ENCODE data around the gene ZNF2.

ZNF2 gene

DNA sequence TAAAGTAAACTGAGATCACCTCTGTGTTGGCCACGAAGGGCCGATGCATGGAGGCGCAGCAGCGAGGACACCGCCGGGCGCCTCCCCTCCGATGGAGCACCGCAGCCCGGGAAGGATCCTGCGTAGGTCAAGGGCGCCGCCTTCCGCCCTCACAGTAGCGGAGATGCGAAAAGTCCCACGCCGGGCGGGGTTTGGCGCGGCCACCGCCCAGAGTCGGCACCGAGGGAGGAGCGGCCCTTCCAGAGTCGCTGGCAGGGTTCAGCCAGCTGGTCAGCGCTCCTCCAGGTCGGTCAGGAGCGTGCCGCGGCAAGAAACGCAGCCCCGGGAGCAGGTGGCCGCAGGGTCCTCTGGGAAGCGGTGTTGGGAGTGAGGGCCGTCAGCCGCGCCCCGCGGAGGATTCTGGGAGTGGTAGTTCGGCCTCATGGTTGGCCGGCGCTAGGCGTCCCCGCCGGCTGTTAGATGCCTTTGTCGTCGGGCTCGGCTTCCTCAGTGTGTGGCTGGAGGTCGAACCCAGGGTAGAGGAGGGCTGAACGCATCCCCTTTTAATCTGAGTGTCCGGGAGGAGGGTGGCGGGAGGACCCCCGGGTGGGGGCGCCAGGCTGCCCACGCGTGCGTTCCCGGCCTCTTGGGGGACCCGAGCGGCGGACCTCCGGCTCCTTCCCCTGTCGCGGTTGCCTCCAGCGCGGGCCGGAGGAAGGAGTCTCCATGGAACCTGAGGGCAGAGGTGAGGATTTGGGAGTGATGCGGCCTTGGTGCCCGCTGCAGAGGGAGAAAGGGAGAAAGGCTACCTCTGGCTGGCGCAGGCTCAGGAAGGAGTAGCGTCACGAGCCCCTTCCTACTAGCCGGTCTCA lies 41.7 kb downstream of the ZNF2 start, which contains the start of gene ZNF892:
ZNF892 (plus strand) TSS at position 411 of the 851 bp plus-strand sequence; CDS start at position 706, 295 bp downstream.
- H3K27ac Mint-ChIP-seq = peak within 1 kb of the TSS; percentile 74 to 86 (median 82)
- peaks cover 50% of the 10 kb centered on the region for H3K36me3 Mint-ChIP-seq (ENCODE audit: low read depth)
- H3K9me3 Mint-ChIP-seq = peaks cover 36% of the 10 kb centered on the region
- peaks cover 3% of the 10 kb centered on the region for H3K27me3 Mint-ChIP-seq (ENCODE audit: low read depth)
- TF ChIP-seq, protein P1, sequence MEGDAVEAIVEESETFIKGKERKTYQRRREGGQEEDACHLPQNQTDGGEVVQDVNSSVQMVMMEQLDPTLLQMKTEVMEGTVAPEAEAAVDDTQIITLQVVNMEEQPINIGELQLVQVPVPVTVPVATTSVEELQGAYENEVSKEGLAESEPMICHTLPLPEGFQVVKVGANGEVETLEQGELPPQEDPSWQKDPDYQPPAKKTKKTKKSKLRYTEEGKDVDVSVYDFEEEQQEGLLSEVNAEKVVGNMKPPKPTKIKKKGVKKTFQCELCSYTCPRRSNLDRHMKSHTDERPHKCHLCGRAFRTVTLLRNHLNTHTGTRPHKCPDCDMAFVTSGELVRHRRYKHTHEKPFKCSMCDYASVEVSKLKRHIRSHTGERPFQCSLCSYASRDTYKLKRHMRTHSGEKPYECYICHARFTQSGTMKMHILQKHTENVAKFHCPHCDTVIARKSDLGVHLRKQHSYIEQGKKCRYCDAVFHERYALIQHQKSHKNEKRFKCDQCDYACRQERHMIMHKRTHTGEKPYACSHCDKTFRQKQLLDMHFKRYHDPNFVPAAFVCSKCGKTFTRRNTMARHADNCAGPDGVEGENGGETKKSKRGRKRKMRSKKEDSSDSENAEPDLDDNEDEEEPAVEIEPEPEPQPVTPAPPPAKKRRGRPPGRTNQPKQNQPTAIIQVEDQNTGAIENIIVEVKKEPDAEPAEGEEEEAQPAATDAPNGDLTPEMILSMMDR (IDR thresholded peaks at IDR 0.05; ENCODE audit: unreplicated experiment in 3 of 3) = peak; percentile 21 to 56 (median 27)
- peak within 1 kb of the TSS; percentile 94 to 97 (median 94) for H3K4me3 Mint-ChIP-seq
- peaks cover 13% of the 10 kb centered on the region for H3K4me1 Mint-ChIP-seq

GRCh38 chr2:95208106-95208505 lies 42.5 kb downstream of the ZNF2 start:
- peaks cover 13% of the 10 kb centered on the region for H3K4me1 Mint-ChIP-seq
- H3K27ac Mint-ChIP-seq = peak overlapping the region; percentile 74 to 86 (median 82)
- H3K9me3 Mint-ChIP-seq = peaks cover 39% of the 10 kb centered on the region
- H3K4me3 Mint-ChIP-seq = peak overlapping the region; percentile 94 to 97 (median 94)
- peaks cover 3% of the 10 kb centered on the region for H3K27me3 Mint-ChIP-seq (ENCODE audit: low read depth)
- TF ChIP-seq, protein P1 (IDR thresholded peaks at IDR 0.05; ENCODE audit: unreplicated experiment in 3 of 3) = no peak
- H3K36me3 Mint-ChIP-seq (ENCODE audit: low read depth) = peaks cover 58% of the 10 kb centered on the region

DNA sequence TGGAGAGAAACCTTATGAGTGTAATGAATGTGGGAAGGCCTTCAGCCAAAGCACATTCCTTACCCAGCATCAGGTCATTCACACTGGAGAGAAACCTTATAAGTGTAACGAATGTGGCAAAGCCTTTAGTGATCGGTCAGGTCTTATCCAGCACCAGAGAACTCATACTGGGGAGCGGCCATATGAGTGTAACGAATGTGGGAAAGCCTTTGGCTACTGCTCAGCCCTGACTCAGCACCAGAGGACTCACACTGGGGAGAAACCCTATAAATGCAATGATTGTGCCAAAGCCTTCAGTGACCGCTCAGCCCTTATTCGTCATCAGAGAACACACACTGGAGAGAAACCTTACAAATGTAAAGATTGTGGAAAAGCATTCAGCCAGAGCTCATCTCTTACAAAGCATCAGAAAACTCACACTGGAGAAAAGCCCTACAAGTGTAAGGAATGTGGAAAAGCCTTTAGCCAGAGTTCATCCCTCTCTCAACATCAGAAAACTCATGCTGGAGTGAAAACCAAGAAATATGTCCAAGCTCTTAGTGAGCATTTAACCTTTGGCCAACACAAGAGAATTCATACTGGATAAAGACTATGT lies 49.5 kb downstream of the ZNF2 start:
- Mint-ChIP-seq H3K36me3 (ENCODE audit: low read depth) (peaks cover 100% of the 10 kb centered on the region), H3K27ac (no peak overlapping the region), H3K27me3 (ENCODE audit: low read depth) (no peaks in the 10 kb centered on the region), H3K9me3 (peaks cover 89% of the 10 kb centered on the region), H3K4me1 (no peaks in the 10 kb centered on the region), H3K4me3 (no peak overlapping the region)
- TF ChIP-seq, protein P1 (IDR thresholded peaks at IDR 0.05; ENCODE audit: unreplicated experiment in 3 of 3) = no peak

GRCh38 chr2:95220449-95220848 lies 54.8 kb downstream of the ZNF2 start:
- no peak overlapping the region for H3K4me3 Mint-ChIP-seq
- no peak overlapping the region for H3K27ac Mint-ChIP-seq
- TF ChIP-seq, protein P1 (IDR thresholded peaks at IDR 0.05; ENCODE audit: unreplicated experiment in 3 of 3) = no peak
- H3K4me1 Mint-ChIP-seq = no peaks in the 10 kb centered on the region
- H3K27me3 Mint-ChIP-seq (ENCODE audit: low read depth) = no peaks in the 10 kb centered on the region
- H3K36me3 Mint-ChIP-seq (ENCODE audit: low read depth) = peaks cover 97% of the 10 kb centered on the region
- peaks cover 88% of the 10 kb centered on the region for H3K9me3 Mint-ChIP-seq

DNA sequence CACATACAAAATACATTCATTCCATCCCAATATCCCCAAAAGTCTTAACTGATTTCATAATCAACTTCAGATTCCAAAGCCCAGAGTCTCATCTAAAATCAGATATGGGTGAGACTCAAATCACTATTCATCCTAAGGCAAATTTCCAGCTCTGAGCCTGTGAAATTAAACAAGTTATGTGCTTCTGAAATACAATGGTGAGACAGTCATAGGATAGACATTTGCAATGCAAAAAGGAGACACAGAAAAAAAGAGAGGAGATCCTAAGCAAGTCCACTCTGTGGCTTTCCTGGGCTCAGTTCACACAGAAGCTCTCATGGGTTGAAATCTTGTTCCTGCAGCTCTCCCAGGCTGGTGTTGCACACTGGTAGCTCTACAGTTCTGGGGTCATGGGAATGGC lies 60.0 kb downstream of the ZNF2 start:
- H3K27me3 Mint-ChIP-seq (ENCODE audit: low read depth) = no peaks in the 10 kb centered on the region
- no peak overlapping the region for H3K27ac Mint-ChIP-seq
- TF ChIP-seq, protein P1 (IDR thresholded peaks at IDR 0.05; ENCODE audit: unreplicated experiment in 3 of 3) = no peak
- H3K4me3 Mint-ChIP-seq = no peak overlapping the region
- H3K4me1 Mint-ChIP-seq = no peaks in the 10 kb centered on the region
- peaks cover 57% of the 10 kb centered on the region for H3K36me3 Mint-ChIP-seq (ENCODE audit: low read depth)
- peaks cover 54% of the 10 kb centered on the region for H3K9me3 Mint-ChIP-seq
